GM19467 (cell line): Measurements from ENCODE around the gene ASB11.
"Not testable (repeated sequence)": the region's sequence is repeated elsewhere in the genome, so short reads cannot be mapped to it uniquely, and the experiment has no call there.

ENCODE experiments used
- ATAC-seq: cut with Tn5 transposase; IDR thresholded peaks from one replicate; pipeline ENCODE4 v1.9.1; 2021; ENCODE audit warnings: mild to moderate bottlenecking, moderate library complexity; ENCODE audit not compliant: unreplicated experiment

The ASB11 gene

DNA sequence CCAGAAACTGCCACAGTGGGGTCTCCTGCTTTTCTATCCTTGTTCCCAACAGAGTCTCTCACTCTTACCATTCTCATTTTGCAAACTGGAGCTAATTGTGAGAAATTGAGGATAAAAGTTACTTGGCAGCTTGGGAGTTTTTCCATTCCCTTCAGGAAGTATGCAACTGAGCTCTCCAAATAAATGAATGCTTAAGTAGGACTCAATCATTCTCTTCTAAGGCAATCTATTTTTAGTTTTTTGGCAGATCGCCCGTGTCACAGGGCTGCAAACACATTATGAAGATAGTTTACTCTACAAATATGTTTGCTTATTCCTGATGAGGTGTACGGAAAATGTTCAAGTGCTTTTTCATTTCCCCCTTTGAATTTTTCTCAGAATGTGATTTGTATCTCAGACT, 5.3 kb downstream of the ASB11 start:
- no peak for ATAC-seq

DNA sequence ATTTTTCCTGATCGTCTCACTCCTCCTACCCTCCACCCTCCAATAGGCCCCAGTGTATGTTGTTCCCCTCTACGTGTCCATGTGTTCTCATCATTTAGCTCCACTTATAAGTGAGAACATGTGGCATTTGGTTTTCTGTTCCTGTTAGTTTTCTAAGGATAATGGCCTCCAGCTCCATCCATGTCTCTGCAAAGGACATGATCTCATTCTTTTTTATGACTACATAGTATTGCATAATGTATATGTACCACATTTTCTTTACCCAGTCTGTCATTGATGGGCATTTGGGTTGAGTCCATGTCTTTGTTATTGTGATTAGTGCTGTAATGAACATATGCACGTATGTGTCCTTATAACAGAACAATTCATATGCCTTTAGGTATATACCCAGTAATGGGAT, 9.5 kb downstream of the ASB11 start:
- ATAC-seq = not testable (repeated sequence)

- no peak for ATAC-seq
Measured at GRCh38 chrX:15301924-15302323, 13.5 kb downstream of the ASB11 start.

DNA sequence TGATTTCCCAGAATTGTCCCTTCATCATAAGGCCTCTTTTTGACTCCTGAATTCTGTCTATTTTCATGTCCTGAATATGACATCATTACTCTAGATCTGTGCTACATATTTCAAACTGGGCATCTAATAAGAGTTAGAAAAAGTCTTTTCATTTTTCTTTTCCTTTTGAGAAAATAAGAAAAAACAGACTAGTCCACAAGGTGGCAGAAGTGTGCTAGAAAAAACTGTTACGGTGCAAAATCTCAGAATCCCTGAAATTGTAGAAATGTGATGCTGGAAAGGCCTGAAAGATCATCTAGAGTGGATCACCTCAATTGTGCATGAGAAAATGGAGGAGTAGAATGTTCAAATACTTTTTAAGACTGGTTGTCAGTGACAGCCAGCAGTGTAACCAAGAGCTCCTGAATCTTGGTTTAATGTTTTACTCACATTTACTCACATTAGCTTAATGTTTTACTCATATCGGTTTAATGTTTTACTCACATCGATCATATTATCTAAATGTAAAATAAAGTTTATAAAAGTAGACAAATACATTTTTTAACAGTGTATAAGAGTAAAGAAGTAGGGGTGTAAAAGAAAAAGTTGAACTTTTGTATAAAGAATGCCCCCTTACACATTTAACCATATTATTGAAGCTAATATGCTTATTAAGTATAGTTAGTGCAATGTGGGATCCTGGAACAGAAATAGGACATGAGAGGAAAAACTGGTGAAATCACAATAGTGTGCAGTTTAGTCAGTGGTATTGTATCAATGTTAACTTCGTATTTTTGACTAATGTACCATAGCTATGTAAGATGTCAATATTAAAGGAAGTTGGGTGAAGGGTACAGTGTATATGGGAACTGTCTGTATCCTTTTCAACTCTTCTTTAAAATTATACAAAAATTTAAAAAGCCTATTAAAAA, 15.2 kb downstream of the ASB11 start:
- no peak for ATAC-seq

DNA sequence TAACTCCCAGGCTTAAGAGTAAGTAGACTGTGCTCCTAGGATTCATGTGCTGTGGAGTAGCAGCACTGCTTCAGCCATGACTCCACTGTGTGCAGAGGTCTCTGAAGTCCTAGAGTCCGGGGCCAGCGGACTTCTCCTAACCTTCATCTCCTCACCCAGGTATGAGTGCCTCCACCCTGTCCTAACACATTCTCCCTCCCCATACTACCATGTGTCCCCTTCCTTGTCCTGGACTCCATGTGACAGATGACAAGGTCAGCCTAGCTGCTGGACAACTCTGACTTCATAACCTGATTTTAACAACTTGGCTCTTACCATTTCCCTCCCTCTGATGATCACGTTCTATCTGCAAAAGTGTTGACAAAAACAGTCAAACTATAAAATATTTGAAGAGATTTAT, 16.7 kb downstream of the ASB11 start:
- ATAC-seq = no peak

GRCh38 chrX:15298201-15298600, 17.2 kb downstream of the ASB11 start:
- ATAC-seq = no peak

DNA sequence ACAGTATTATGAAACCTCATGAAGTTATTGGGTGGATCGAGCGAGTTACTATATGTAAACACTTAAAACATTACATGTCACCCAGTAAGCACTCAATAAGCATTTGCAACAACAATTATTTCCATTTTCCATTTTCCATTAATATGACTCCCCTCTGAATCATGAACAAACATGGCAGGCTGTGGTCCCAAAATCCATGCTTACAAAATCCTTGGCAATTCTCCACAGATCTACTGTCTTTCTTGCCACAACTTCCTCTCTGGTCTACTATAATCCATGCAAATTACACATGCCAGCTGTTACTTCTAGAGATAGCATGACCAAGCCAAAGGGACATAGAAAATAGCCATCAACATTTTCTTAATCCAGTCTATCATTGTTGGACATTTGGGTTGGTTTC, 22.0 kb downstream of the ASB11 start:
- no peak for ATAC-seq

- ATAC-seq = no peak
Measured at GRCh38 chrX:15292861-15293260, 22.6 kb downstream of the ASB11 start.

GRCh38 chrX:15277604-15278003, 37.8 kb downstream of the ASB11 start:
- no peak for ATAC-seq

GRCh38 chrX:15274946-15275345, 40.5 kb downstream of the ASB11 start:
- no peak for ATAC-seq

DNA sequence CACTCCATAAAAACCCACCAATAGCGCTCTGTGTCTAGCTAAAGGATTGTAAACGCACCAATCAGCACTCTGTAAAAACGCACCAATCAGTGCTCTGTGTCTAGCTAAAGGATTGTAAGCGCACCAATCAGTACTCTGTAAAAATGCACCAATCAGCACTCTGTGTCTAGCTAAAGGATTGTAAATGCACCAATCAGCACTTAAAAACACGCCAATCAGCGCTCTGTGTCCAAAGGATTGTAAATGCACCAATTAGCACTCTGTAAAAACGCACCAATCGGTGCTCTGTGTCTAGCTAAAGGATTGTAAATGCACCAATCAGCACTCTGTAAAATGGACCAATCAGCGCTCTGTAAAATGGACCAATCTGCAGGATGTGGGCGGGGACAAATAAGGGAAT, 42.2 kb downstream of the ASB11 start:
- ATAC-seq = not testable (repeated sequence)

DNA sequence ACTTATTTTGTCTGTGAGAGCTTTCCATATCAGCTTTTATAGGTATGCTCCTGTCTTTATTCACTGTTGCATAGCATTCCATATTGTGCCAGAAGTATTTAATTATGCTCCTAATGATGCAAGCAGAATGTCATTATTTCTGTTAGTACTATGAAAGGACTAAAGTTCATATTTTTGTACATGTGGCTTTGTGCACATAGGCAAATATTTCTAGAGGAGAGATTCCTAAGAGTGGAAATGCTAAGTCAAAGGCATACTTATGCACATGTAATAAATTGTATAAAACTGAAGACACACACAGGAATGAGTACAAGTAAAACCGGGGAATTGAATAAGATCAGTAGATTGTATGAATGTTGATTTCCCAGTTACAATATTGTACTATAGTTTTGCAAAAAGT, 43.7 kb downstream of the ASB11 start:
- no peak for ATAC-seq

DNA sequence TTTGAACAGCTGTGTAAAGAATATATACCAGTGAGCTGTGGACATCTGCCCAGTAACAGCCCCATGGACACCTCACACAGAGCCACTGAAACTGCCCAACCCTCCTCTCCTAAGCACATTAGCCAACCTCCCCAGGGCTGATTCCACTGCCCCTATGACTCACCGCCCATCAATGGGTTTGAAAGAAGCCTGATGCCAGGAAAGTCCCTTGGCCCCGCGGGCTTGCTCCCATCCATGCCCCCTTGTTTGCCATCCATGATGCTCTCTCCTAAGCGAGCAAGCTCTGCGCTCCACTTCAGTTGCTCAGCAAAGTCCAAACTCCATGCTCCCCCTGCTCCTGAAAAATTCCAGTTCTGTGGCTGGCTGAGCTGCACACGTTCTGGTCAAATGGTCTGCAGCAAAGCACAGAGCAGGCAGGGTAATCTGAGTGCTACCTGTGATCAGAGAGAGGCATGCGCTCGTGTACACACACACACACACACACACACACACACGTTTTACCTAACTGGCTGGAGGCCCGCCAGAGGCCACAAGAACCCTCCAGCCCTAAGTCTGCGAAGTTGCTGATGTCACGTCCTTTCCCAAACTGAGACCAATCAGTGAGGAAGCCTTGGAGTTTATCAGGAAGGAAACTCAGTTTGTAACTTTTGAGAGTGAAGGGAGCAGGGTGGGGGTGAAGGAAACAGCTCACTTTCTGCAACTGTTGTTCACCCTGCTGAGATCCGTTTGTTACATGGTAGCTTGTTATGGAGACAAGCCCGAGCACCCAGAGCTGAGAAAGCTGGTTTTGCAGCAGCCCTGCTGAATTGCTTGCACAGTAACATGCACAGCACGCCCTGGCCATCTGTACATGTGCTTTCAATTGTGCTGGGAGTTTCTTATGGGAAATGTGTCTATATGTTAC, 45.6 kb downstream of the ASB11 start, which contains the start of gene ASB9:
Gene ASB9 (minus strand): TSS at position 466 of the 904 bp plus-strand sequence. CDS start 209 bp downstream, at position 257.
- no peak for ATAC-seq

DNA sequence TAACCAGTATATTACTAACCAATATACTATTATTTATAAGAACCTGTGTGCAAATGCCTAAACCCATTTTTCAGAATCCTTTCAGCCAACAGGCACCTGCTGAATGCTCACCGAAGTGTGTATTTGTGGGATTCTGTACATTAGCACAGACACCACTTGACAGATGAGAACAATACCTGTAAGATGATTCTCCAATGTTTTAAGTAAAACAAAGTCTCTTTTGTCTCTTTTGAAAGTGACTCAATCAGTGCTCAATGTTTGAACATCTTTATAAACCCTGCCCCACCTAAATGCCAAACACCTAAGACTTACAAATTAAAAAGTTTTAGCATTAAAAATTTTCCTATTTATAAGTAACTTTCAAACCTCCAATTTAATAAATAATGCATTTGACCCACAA, 46.3 kb downstream of the ASB11 start:
- ATAC-seq = no peak

- no peak for ATAC-seq
Measured at GRCh38 chrX:15254852-15255251, 60.6 kb downstream of the ASB11 start.

GRCh38 chrX:15245896-15246295, 69.5 kb downstream of the ASB11 start:
- no peak for ATAC-seq

DNA sequence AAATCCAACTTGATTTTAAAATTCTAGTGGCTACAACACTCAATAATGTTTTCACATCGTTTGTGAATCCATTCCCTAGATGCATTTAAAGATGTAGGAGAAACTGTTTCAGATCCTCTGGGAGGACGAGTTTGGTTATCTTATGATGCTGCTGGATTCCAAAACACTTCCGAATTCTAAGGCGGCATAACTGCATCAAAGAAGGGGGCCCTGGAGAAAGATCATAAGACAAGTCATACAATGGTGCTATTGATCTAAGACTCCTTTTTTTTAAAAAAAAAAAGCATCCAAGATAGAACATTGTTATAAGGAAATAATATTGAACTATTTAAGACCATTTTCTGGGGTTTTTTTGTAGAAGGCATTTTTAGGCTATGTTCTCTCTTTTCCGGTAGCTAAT, 71.0 kb downstream of the ASB11 start:
- no peak for ATAC-seq

GRCh38 chrX:15242899-15243555, 72.4 kb downstream of the ASB11 start:
- ATAC-seq = no peak

DNA sequence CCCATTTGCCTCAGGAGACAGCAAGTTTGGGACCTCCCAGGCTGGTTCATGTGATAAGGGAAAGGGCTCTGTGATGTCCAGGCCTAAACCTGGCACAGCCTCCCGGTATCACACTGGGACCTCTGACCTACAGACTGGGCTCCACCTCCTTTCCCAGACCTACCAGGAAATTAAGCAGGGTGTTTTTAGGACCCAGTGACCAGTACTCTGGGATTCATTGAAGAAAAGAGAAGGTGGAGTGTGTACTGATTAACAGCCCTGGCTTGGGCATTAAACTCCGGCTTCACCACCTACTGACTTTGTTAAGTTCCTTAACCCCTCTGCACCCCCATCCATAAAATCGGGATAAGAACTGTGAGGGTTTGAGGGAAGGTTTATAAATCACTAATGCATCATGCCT, 74.1 kb downstream of the ASB11 start:
- no peak for ATAC-seq

DNA sequence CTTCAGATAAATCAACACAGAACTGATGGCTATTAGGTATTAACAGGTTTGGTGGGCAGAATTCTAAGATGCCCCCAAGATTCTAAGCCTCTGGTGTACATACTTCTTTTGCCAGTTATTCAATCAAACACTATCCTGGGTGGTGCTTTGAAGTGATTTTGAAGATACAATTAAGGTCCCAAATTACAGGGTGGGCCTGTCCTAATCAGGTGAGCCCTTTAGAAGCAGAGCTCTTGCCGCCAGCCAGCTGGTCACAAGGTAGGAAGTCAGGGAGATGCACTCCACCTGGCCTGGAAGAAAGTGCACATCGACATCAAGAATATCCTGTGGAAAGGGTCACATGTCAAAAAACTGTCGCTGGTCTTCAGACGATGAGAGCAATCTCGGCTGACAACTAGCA, 75.0 kb downstream of the ASB11 start:
- no peak for ATAC-seq

DNA sequence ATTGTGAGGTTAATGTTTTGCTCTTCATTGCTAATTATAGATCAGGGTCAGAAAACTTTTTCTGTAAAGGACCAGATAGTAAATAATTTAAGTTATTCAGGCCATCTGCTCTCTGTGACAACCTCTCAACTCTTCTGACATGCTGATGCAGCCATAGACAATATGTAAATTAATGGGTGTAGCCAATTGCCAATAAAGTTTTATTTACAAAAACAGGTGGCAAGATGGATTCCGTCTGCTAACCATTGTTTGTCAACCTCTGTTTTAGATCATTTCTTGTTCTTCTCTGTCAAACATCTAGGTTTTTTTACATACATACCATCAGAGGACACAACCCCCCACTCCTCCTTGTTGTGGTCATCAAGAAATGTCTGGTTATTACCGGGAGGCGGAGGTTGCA, 79.3 kb downstream of the ASB11 start:
- ATAC-seq = no peak
